Measurements from ENCODE around the gene PTPRM.

DNA sequence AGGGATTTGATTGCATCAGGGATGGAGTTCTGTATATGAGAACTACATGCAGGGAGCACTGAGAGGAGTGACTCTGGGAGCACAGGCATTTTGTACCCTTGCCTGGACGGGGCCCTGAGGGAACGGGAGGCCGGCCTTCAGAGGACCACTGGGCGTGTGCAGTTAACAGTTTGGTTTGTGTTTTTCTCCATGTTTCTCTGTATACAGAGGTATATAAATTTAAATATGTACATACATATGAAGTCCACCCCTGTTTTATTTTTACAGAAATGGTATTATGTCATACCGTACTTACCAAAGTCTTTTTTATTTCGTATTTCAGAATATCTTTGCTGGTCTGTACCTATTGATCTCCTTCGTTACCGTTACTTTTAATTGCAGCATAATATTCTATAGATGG is 111.3 kb downstream of the PTPRM start:
- TF ChIP-seq RFX5 (IDR thresholded peaks at IDR 0.05) (no peak), PHF8 (IDR thresholded peaks at IDR 0.05; ENCODE audit: borderline replicate concordance, low read depth) (no peak), MAX (IDR thresholded peaks at IDR 0.05) (no peak), EP300 (IDR thresholded peaks at IDR 0.05) (no peak), RCOR1 (IDR thresholded peaks at IDR 0.05; ENCODE audit: low read depth, low read length) (no peak), FOSL2 (IDR thresholded peaks at IDR 0.05) (no peak), FOSL2 (CRISPR knock-in tag; IDR thresholded peaks at IDR 0.05) (no peak), REST (IDR thresholded peaks at IDR 0.05) (no peak), HOXA7 (CRISPR knock-in tag; IDR thresholded peaks at IDR 0.05) (no peak)
- TF ChIP-seq, protein P1, sequence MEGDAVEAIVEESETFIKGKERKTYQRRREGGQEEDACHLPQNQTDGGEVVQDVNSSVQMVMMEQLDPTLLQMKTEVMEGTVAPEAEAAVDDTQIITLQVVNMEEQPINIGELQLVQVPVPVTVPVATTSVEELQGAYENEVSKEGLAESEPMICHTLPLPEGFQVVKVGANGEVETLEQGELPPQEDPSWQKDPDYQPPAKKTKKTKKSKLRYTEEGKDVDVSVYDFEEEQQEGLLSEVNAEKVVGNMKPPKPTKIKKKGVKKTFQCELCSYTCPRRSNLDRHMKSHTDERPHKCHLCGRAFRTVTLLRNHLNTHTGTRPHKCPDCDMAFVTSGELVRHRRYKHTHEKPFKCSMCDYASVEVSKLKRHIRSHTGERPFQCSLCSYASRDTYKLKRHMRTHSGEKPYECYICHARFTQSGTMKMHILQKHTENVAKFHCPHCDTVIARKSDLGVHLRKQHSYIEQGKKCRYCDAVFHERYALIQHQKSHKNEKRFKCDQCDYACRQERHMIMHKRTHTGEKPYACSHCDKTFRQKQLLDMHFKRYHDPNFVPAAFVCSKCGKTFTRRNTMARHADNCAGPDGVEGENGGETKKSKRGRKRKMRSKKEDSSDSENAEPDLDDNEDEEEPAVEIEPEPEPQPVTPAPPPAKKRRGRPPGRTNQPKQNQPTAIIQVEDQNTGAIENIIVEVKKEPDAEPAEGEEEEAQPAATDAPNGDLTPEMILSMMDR (IDR thresholded peaks at IDR 0.05), result no peak
